Vagina (tissue), 2 donors: Measurements from ENCODE around the gene PDIA6. TPM values are rescaled to one million over a fixed set of nuclear protein-coding genes. Genes with fewer than 3 reads are reported as not detected.

ENCODE experiments used
- DNase-seq, 2 donors: peaks; one replicate each; pipeline ENCODE4 v3.0.0-alpha.2; 2017; ENCODE audit errors: extremely low spot score in 2 of 2
- H3K27ac ChIP-seq: fragments of 200-600 bp; sonication (generic); one replicate; pipeline ENCODE4 v1.5.1; 2019
- H3K27me3 ChIP-seq: fragments of 200-600 bp; sonication (generic); one replicate; pipeline ENCODE4 v1.5.1; 2019
- H3K36me3 ChIP-seq, 2 donors: fragments of 200-600 bp; sonication (generic); one replicate each; pipeline ENCODE4 v1.5.1; 2017 to 2019
- H3K4me1 ChIP-seq: fragments of 200-600 bp; sonication (generic); one replicate; pipeline ENCODE4 v1.5.1; 2019
- H3K4me3 ChIP-seq, 2 donors: fragments of 200-600 bp; sonication (generic); 1 replicate in 1 of 2; 2 replicates in 1 of 2; pipeline ENCODE4 v1.5.1; 2016 to 2019
- H3K9me3 ChIP-seq: fragments of 200-600 bp; sonication (generic); one replicate; pipeline ENCODE4 v1.5.1; 2019
- POLR2A ChIP-seq, 2 donors: fragments of 450-650 bp; IDR thresholded peaks; one replicate each; pipeline ENCODE4 v1.6.1; 2017; ENCODE audit warnings: antibody characterized with exemption in 2 of 2, mild to moderate bottlenecking in 2 of 2, moderate library complexity in 2 of 2
- POLR2AphosphoS5 ChIP-seq, 2 donors: sonication (generic); formaldehyde crosslinking; IDR thresholded peaks; one replicate each; pipeline ENCODE4 v1.9.0; 2017; ENCODE audit warnings: antibody characterized with exemption in 2 of 2, mild to moderate bottlenecking in 2 of 2, low read depth in 1 of 2; ENCODE audit not compliant: insufficient read depth in 1 of 2
- intact Hi-C: fragments of 100-400 bp; cut with DNase I; formaldehyde crosslinking; loops from one replicate; pipeline ENCODE4 v1.15.1; 2023
- total RNA-seq: library from RNA; depleted of rRNA; stranded (reverse); fragments of >200 nt; gene quantifications from one replicate; pipeline ENCODE4 v1.2.3, GENCODE V29; 2016
- TF ChIP-seq, protein P1 (sequence below), 3 experiments: fragments of 450-650 bp in 2 of 3; fragments of 200-600 bp in 1 of 3; sonication (generic) in 1 of 3; IDR thresholded peaks; one replicate each; pipeline ENCODE4 v1.5.1; 2017 to 2019; ENCODE audit warnings: antibody characterized with exemption in 3 of 3, mild to moderate bottlenecking in 2 of 3, moderate library complexity in 2 of 3

PDIA6 gene
- total RNA-seq, 1 donor from 2014 or later, result 55.0 TPM

DNA sequence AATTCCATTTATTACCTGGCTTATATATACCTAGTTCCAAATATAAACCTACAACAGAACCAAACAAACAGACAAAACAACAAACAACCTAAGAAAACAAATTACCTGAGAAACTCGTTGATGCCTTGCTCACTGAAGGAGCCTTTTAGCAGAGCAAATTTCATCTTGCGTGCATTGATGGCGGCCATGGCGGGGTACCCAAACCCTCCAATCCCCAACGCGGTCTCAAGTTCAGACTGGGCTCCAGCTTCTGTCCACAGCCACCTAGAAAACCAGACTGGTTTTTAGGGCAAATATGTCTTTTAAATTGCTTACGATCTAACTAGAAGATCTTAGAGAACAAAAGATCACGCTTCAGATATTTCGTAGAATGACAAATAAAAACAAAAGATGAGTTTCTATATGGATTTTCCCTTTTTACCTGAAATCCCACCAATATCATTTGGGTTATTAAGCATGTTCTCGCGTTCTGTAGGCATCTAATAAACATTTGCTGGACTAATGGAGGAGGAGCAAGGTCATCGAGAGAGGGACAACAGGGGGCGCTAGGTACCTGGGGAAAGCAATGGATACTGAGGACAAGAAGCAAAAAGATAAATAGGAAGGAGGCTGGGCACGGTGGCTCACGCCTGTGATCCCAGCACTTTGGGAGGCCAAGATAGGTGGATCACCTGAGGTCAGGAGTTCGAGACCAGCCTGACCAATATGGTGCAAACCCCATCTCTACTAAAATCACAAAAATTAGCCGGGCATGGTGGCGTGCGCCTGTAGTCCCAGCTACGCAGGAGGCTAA lies 25.2 kb downstream of the PDIA6 start:
- TF ChIP-seq POLR2A (IDR thresholded peaks at IDR 0.05) (no peak), POLR2AphosphoS5 (IDR thresholded peaks at IDR 0.05; ENCODE audit: insufficient read depth in 1 of 2, low read depth in 1 of 2) (no peak)
- TF ChIP-seq, protein P1, sequence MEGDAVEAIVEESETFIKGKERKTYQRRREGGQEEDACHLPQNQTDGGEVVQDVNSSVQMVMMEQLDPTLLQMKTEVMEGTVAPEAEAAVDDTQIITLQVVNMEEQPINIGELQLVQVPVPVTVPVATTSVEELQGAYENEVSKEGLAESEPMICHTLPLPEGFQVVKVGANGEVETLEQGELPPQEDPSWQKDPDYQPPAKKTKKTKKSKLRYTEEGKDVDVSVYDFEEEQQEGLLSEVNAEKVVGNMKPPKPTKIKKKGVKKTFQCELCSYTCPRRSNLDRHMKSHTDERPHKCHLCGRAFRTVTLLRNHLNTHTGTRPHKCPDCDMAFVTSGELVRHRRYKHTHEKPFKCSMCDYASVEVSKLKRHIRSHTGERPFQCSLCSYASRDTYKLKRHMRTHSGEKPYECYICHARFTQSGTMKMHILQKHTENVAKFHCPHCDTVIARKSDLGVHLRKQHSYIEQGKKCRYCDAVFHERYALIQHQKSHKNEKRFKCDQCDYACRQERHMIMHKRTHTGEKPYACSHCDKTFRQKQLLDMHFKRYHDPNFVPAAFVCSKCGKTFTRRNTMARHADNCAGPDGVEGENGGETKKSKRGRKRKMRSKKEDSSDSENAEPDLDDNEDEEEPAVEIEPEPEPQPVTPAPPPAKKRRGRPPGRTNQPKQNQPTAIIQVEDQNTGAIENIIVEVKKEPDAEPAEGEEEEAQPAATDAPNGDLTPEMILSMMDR (IDR thresholded peaks at IDR 0.05), result no peak
- DNase-seq, result no peak
- no peak overlapping the region for H3K27ac ChIP-seq
- H3K4me1 ChIP-seq, result no peaks in the 10 kb centered on the region
- peaks cover 0 to 89% of the 10 kb centered on the region in 2 donors for H3K36me3 ChIP-seq
- no peaks in the 10 kb centered on the region for H3K9me3 ChIP-seq
- H3K4me3 ChIP-seq, result no peak overlapping the region
- no peaks in the 10 kb centered on the region for H3K27me3 ChIP-seq
- intact Hi-C loops, result no loop called here

DNA sequence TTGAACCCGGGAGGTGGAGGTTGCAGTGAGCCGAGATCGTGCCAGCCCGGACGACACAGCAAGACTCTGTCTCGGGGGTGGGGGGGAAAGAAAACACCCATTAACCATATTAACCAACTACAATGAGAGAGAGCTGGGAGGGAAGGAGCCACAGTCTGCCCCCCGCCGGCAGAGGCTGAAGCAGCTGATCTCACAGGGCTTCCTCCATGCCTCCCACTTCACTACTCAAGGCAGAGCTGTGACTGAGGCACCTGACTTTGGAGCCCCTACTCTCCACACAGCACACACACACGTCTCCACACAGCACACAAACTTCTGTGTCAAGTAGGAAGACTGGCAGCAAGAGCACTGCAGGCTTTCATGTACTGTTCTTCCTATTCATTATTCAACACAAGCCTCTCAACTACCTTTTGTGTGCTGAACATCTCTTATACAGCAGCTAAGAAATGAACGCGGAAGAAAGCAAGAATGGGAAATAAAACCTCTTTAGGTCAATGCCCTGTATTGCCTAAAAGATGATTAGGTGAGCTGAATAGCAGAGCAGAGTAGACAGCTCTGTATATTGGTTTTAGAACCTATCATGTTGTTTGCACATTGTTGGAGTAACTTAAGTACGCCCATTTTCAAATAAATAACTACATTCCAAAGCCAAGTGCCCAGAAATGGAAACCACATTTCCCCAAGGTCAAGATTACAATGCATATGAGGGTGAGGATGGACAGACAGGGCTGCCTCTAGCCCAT lies 26.2 kb downstream of the PDIA6 start:
- no peak overlapping the region for H3K27ac ChIP-seq

DNA sequence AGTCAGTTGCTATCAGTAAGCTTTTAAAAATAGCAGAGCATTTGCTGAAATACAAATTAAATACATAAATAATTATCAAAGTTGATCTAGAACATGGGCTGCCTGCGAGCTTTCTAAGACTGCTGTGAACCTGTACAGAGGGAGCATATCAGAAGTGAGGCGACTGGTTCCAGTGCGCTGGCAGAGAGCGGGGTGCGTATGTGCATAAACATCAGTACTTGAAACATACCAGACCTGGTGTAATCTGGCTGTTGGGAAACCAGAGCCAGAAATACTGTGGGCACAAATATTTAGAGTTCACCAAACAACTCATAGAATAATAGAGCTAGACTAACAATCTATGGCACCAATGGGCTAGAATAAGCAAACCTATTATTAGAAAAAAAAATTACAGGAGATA lies 27.3 kb downstream of the PDIA6 start:
- no peak overlapping the region for H3K27ac ChIP-seq
- H3K36me3 ChIP-seq, result peaks cover 0 to 87% of the 10 kb centered on the region in 2 donors
- no peaks in the 10 kb centered on the region for H3K9me3 ChIP-seq
- no peaks in the 10 kb centered on the region for H3K27me3 ChIP-seq
- intact Hi-C loops, result no loop called here
- H3K4me1 ChIP-seq, result no peaks in the 10 kb centered on the region
- H3K4me3 ChIP-seq, result no peak overlapping the region
- TF ChIP-seq, protein P1 (IDR thresholded peaks at IDR 0.05), result no peak
- TF ChIP-seq POLR2AphosphoS5 (IDR thresholded peaks at IDR 0.05; ENCODE audit: insufficient read depth in 1 of 2, low read depth in 1 of 2), result no peak
- no peak for TF ChIP-seq POLR2A (IDR thresholded peaks at IDR 0.05)
- no peak for DNase-seq

More for the DNA sequence above, 26.2 kb downstream of the PDIA6 start:
- Histone ChIP-seq H3K36me3 (peaks cover 0 to 88% of the 10 kb centered on the region in 2 donors), H3K27me3 (no peaks in the 10 kb centered on the region), H3K9me3 (no peaks in the 10 kb centered on the region), H3K4me1 (no peaks in the 10 kb centered on the region), H3K4me3 (no peak overlapping the region)
- TF ChIP-seq POLR2A (IDR thresholded peaks at IDR 0.05), result no peak
- TF ChIP-seq POLR2AphosphoS5 (IDR thresholded peaks at IDR 0.05; ENCODE audit: insufficient read depth in 1 of 2, low read depth in 1 of 2), result no peak
- TF ChIP-seq, protein P1 (IDR thresholded peaks at IDR 0.05), result no peak
- intact Hi-C loops, result no loop called here
- DNase-seq, result no peak

DNA sequence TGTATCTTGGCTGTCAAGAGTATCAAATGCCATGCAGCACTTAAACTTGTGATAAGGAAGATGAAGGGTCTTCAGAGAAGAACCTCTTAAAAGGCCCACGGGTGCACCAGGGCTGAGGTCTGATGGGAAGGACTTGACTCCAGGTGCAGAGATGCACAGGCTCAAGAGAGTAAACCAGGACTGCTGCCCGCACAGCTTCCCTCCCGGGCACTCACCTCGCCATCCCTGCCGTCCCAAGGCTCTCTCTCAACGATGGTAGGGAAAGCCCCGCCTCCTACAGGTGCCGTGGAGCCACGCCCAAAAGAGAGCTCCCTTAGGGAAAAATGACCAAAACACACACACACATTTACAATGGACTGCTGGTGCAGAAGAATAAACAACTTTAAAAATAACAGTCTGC lies 27.9 kb downstream of the PDIA6 start:
- Histone ChIP-seq H3K36me3 (peaks cover 0 to 87% of the 10 kb centered on the region in 2 donors), H3K4me3 (no peak overlapping the region), H3K27me3 (no peaks in the 10 kb centered on the region), H3K9me3 (no peaks in the 10 kb centered on the region), H3K4me1 (no peaks in the 10 kb centered on the region), H3K27ac (no peak overlapping the region)
- no peak for TF ChIP-seq POLR2AphosphoS5 (IDR thresholded peaks at IDR 0.05; ENCODE audit: insufficient read depth in 1 of 2, low read depth in 1 of 2)
- TF ChIP-seq POLR2A (IDR thresholded peaks at IDR 0.05), result no peak
- TF ChIP-seq, protein P1 (IDR thresholded peaks at IDR 0.05), result no peak
- DNase-seq, result no peak
- intact Hi-C loops, result no loop called here
